Measurements from ENCODE around the gene C21orf58.

- TF ChIP-seq CTCF (IDR thresholded peaks at IDR 0.05) (no peak), POLR2A (IDR thresholded peaks at IDR 0.05) (no peak)
Observed at GRCh38 chr21:46334351-46335140, 10.9 kb upstream of the C21orf58 start.

Measured in tibial nerve (tissue), 3 donors.